GM18867 (cell line): ENCODE data around the gene MTIF2.
A peak's percentile ranks its signal among the peaks of the same experiment; 100 is the strongest.
"Not testable (repeated sequence)": the region's sequence is repeated elsewhere in the genome, so short reads cannot be mapped to it uniquely, and the experiment has no call there.

ENCODE experiments used
- ATAC-seq: cut with Tn5 transposase; IDR thresholded peaks from one replicate; pipeline ENCODE4 v1.9.1; 2021; ENCODE audit warnings: mild to moderate bottlenecking, moderate library complexity; ENCODE audit not compliant: unreplicated experiment

MTIF2 gene

GRCh38 chr2:55245411-55245810 is 23.6 kb downstream of the MTIF2 start:
- ATAC-seq = no peak

GRCh38 chr2:55242617-55243016 is 26.4 kb downstream of the MTIF2 start:
- no peak for ATAC-seq

- not testable (repeated sequence) for ATAC-seq
Observed at GRCh38 chr2:55241582-55241981, 27.4 kb downstream of the MTIF2 start.

GRCh38 chr2:55239656-55240222 is 29.3 kb downstream of the MTIF2 start:
- no peak for ATAC-seq

GRCh38 chr2:55236992-55237543 is 32.0 kb downstream of the MTIF2 start:
- ATAC-seq = no peak

GRCh38 chr2:55235724-55236538 is 33.1 kb downstream of the MTIF2 start:
- ATAC-seq = no peak

- ATAC-seq = no peak
Observed at GRCh38 chr2:55233658-55233940, 35.4 kb downstream of the MTIF2 start.

GRCh38 chr2:55232863-55233657 is 36.0 kb downstream of the MTIF2 start:
- ATAC-seq = peak; percentile 23

GRCh38 chr2:55232084-55232862 is 36.8 kb downstream of the MTIF2 start, which contains the start of the genes CLHC1 and RPS27A:
Gene CLHC1, minus strand, starts transcription at chr2:55232293. Its CDS starts 9,882 bp downstream, at chr2:55222411.
Gene RPS27A, plus strand, starts transcription at chr2:55232688. Its CDS starts 137 bp downstream, at chr2:55232825.
- peak; percentile 88 for ATAC-seq

GRCh38 chr2:55231546-55232083 is 37.4 kb downstream of the MTIF2 start:
- no peak for ATAC-seq

- no peak for ATAC-seq
Observed at GRCh38 chr2:55230551-55230950, 38.5 kb downstream of the MTIF2 start.

GRCh38 chr2:55229221-55229620 is 39.8 kb downstream of the MTIF2 start:
- no peak for ATAC-seq

GRCh38 chr2:55228226-55228563 is 40.8 kb downstream of the MTIF2 start:
- ATAC-seq = no peak

- not testable (repeated sequence) for ATAC-seq
Observed at GRCh38 chr2:55227437-55228225, 41.4 kb downstream of the MTIF2 start.

- no peak for ATAC-seq
Observed at GRCh38 chr2:55225481-55226020, 43.5 kb downstream of the MTIF2 start.

- ATAC-seq = no peak
Observed at GRCh38 chr2:55224761-55225261, 44.2 kb downstream of the MTIF2 start.

- no peak for ATAC-seq
Observed at GRCh38 chr2:55223958-55224760, 44.9 kb downstream of the MTIF2 start.

- ATAC-seq = no peak
Observed at GRCh38 chr2:55213822-55214221, 55.2 kb downstream of the MTIF2 start.
